Measurements from ENCODE around the gene AOPEP.

DNA sequence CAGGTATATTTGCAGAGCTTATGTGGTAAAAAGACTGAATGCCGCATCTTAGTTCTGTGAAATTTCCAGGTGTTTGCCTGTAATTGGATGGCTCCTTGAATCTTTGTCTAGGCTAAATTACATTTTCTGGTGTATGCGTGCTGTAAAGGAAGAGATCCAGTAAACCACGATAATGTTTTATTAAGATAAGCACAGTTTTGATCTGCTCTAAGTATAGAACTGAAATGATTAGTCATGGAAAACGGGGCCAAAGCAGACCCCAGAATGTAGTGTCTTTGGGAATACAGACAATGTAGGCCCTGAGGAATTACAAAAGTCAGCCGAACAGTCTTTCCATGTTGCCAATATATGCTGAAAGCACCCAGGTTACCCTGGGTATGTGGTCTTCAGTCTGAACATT, 333.7 kb downstream of the AOPEP start:
- TF ChIP-seq TCF7L2 (IDR thresholded peaks at IDR 0.05; ENCODE audit: low read depth, low read length): no peak
- TF ChIP-seq, protein P1, sequence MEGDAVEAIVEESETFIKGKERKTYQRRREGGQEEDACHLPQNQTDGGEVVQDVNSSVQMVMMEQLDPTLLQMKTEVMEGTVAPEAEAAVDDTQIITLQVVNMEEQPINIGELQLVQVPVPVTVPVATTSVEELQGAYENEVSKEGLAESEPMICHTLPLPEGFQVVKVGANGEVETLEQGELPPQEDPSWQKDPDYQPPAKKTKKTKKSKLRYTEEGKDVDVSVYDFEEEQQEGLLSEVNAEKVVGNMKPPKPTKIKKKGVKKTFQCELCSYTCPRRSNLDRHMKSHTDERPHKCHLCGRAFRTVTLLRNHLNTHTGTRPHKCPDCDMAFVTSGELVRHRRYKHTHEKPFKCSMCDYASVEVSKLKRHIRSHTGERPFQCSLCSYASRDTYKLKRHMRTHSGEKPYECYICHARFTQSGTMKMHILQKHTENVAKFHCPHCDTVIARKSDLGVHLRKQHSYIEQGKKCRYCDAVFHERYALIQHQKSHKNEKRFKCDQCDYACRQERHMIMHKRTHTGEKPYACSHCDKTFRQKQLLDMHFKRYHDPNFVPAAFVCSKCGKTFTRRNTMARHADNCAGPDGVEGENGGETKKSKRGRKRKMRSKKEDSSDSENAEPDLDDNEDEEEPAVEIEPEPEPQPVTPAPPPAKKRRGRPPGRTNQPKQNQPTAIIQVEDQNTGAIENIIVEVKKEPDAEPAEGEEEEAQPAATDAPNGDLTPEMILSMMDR (IDR thresholded peaks at IDR 0.05): no peak
- no peak for TF ChIP-seq POLR2AphosphoS5 (IDR thresholded peaks at IDR 0.05; ENCODE audit: low read depth, low read length)

Measured in Panc1 (cell line).